ENCODE measurements around the gene ZNF275. TPM values are rescaled to one million over a fixed set of nuclear protein-coding genes. Genes with fewer than 3 reads are reported as not detected.

The ZNF275 gene
- total and polyA plus RNA-seq, 2 donors (not counting 3 experiments of a cell fraction or from before 2014, with no cell fraction given), result 10.3 to 11.0 TPM

GRCh38 chrX:153396320-153397195 is 62.6 kb downstream of the ZNF275 start:
- Histone ChIP-seq H3K27ac (ENCODE audit: insufficient read depth, low read depth, low read length) (no peak overlapping the region), H3K36me3 (ENCODE audit: control insufficient read depth in 2 of 2, extremely low read depth in 1 of 2, insufficient read depth in 2 of 2, low read length in 2 of 2) (no peaks in the 10 kb centered on the region), H3K27me3 (ENCODE audit: control insufficient read depth in 2 of 2, insufficient read depth in 2 of 2, low read length in 2 of 2) (no peaks in the 10 kb centered on the region), H3K9ac (replicated peaks; ENCODE audit: extremely low read depth, insufficient read depth, low read length) (no peak overlapping the region), H3K4me1 (ENCODE audit: control insufficient read depth, extremely low read depth, insufficient read depth, low read length) (no peaks in the 10 kb centered on the region), H3K9me3 (replicated peaks; ENCODE audit: control insufficient read depth, insufficient read depth, low read length) (no peaks in the 10 kb centered on the region), H2AFZ (ENCODE audit: low read depth, low read length) (no peak overlapping the region), H4K20me1 (replicated peaks; ENCODE audit: control insufficient read depth, extremely low read depth, insufficient read depth, low read length) (no peaks in the 10 kb centered on the region), H3K9me1 (replicated peaks; ENCODE audit: control insufficient read depth, extremely low read depth, insufficient read depth, low read length) (no peaks in the 10 kb centered on the region), H3K4me3 (replicated peaks in 1 of 3; ENCODE audit: insufficient read depth in 1 of 3, low read depth in 1 of 3, low read length in 3 of 3) (no peak overlapping the region), H3K4me2 (ENCODE audit: insufficient read depth, low read length) (no peak overlapping the region), H3K79me2 (ENCODE audit: control insufficient read depth, insufficient read depth, low read length) (no peaks in the 10 kb centered on the region)
- ChIA-PET CTCF (no interaction called here), POLR2A (no interaction called here)
- dilution Hi-C loops (cut with MboI; ENCODE audit: extremely low pct_ligation_motif_present, low sequenced_read_pairs), result no loop called here
- intact Hi-C loops (cut with micrococcal nuclease), result no loop called here
- no peak for FAIRE-seq
- no TSS peak for BruUV-seq (replicated peaks)
- TF ChIP-seq, protein P1, sequence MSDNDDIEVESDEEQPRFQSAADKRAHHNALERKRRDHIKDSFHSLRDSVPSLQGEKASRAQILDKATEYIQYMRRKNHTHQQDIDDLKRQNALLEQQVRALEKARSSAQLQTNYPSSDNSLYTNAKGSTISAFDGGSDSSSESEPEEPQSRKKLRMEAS (IDR thresholded peaks at IDR 0.05; ENCODE audit: insufficient read depth, insufficient read length), result no peak
- TF ChIP-seq FOS (IDR thresholded peaks at IDR 0.05; ENCODE audit: borderline replicate concordance, insufficient read depth, low read length), result no peak
- TF ChIP-seq EZH2 (IDR thresholded peaks at IDR 0.05; ENCODE audit: borderline replicate concordance, low read depth, low read length, severe bottlenecking), result no peak
- no peak for TF ChIP-seq GATA2 (IDR thresholded peaks at IDR 0.05; ENCODE audit: insufficient read depth, insufficient read length, low read depth, low read length)
- no peak for TF ChIP-seq JUN (IDR thresholded peaks at IDR 0.05; ENCODE audit: borderline replicate concordance, insufficient read depth, insufficient read length, low read depth)
- no peak for TF ChIP-seq CTCF (IDR thresholded peaks at IDR 0.05; ENCODE audit: extremely low read depth in 1 of 2, insufficient read depth in 1 of 2, low read depth in 1 of 2, low read length in 2 of 2)
- no peak for TF ChIP-seq POLR2A (IDR thresholded peaks at IDR 0.05; ENCODE audit: low read depth, low read length)
- no peak for TF ChIP-seq MYC (IDR thresholded peaks at IDR 0.05; ENCODE audit: low read depth, low read length)
- no peak for TF ChIP-seq POLR2AphosphoS5 (IDR thresholded peaks at IDR 0.05; ENCODE audit: insufficient read depth, low read depth, low read length)
- no peak for DNase-seq (ENCODE audit: low read depth, low spot score)
